Activated naive CD8-positive, alpha-beta T cell treated with anti-CD3 and anti-CD28 coated beads, Interleukin-2, amount 50 U/mL, for 24 hours (primary cell): Measurements from ENCODE around the gene C15orf61.

Source experiments
- ATAC-seq: fragments of 150-1000 bp; cut with Tn5 transposase; one replicate; pipeline ENCODE4 v1.10.0; 2021
- DNase-seq: peaks from one replicate; pipeline ENCODE4 v3.0.0; 2021
- H3K27ac Mint-ChIP-seq: one replicate; pipeline ENCODE4 v1.8.0; 2021; ENCODE audit warnings: mild to moderate bottlenecking, mixed read lengths
- H3K27me3 Mint-ChIP-seq: one replicate; pipeline ENCODE4 v1.8.0; 2021; ENCODE audit warnings: mixed read lengths
- H3K36me3 Mint-ChIP-seq: one replicate; pipeline ENCODE4 v1.8.0; 2021; ENCODE audit warnings: low read depth, mixed read lengths
- H3K4me1 Mint-ChIP-seq: one replicate; pipeline ENCODE4 v1.8.0; 2021; ENCODE audit warnings: mixed read lengths
- H3K4me3 Mint-ChIP-seq: one replicate; pipeline ENCODE4 v1.8.0; 2021; ENCODE audit warnings: mild to moderate bottlenecking, moderate library complexity, mixed read lengths
- H3K9me3 Mint-ChIP-seq: one replicate; pipeline ENCODE4 v1.8.0; 2021; ENCODE audit warnings: mixed read lengths

Gene C15orf61

GRCh38 chr15:67531379-67531914 is 10.5 kb downstream of the C15orf61 start:
- Mint-ChIP-seq H3K27ac (no peak overlapping the region), H3K4me3 (no peak overlapping the region), H3K9me3 (no peaks in the 10 kb centered on the region), H3K4me1 (peaks cover 15% of the 10 kb centered on the region), H3K36me3 (peaks cover 4% of the 10 kb centered on the region), H3K27me3 (peaks cover 2% of the 10 kb centered on the region)
- peak; percentile 65 for ATAC-seq
- DNase-seq = no peak

DNA sequence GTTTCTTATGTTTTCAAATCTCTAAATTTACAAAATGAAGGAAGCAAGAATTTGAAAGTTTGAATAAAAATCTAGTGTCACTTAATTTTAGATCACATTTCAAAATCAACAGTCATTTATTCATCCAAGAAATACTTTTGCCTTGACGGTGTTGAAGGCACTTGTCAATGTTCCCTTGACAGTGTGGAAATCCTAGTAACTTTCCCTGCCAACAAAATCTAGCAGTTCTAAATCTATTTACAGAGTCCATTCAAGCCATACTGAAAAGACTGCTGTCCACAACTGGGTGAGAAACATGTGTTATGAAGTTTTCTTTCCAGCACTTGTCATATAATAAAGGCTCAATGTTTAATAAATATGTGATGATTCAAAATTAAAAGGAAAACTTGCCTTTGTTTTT is 12.9 kb downstream of the C15orf61 start:
- H3K4me3 Mint-ChIP-seq = no peak overlapping the region
- DNase-seq (no peak), ATAC-seq (no peak)
- no peaks in the 10 kb centered on the region for H3K9me3 Mint-ChIP-seq
- H3K36me3 Mint-ChIP-seq = peaks cover 4% of the 10 kb centered on the region
- H3K27me3 Mint-ChIP-seq = peaks cover 2% of the 10 kb centered on the region
- no peak overlapping the region for H3K27ac Mint-ChIP-seq
- peaks cover 18% of the 10 kb centered on the region for H3K4me1 Mint-ChIP-seq

- peaks cover 2% of the 10 kb centered on the region for H3K27me3 Mint-ChIP-seq
- ATAC-seq (no peak), DNase-seq (no peak)
- H3K4me1 Mint-ChIP-seq = peaks cover 23% of the 10 kb centered on the region
- H3K36me3 Mint-ChIP-seq = peaks cover 4% of the 10 kb centered on the region
- no peaks in the 10 kb centered on the region for H3K9me3 Mint-ChIP-seq
- no peak overlapping the region for H3K27ac Mint-ChIP-seq
- no peak overlapping the region for H3K4me3 Mint-ChIP-seq
These were observed 13.4 kb downstream of the C15orf61 start for GRCh38 chr15:67534360-67534759.

GRCh38 chr15:67537771-67538170 is 16.8 kb downstream of the C15orf61 start:
- Mint-ChIP-seq H3K4me1 (peaks cover 32% of the 10 kb centered on the region), H3K27ac (no peak overlapping the region), H3K27me3 (peaks cover 2% of the 10 kb centered on the region), H3K36me3 (no peaks in the 10 kb centered on the region), H3K4me3 (no peak overlapping the region), H3K9me3 (no peaks in the 10 kb centered on the region)
- ATAC-seq = no peak
- no peak for DNase-seq

DNA sequence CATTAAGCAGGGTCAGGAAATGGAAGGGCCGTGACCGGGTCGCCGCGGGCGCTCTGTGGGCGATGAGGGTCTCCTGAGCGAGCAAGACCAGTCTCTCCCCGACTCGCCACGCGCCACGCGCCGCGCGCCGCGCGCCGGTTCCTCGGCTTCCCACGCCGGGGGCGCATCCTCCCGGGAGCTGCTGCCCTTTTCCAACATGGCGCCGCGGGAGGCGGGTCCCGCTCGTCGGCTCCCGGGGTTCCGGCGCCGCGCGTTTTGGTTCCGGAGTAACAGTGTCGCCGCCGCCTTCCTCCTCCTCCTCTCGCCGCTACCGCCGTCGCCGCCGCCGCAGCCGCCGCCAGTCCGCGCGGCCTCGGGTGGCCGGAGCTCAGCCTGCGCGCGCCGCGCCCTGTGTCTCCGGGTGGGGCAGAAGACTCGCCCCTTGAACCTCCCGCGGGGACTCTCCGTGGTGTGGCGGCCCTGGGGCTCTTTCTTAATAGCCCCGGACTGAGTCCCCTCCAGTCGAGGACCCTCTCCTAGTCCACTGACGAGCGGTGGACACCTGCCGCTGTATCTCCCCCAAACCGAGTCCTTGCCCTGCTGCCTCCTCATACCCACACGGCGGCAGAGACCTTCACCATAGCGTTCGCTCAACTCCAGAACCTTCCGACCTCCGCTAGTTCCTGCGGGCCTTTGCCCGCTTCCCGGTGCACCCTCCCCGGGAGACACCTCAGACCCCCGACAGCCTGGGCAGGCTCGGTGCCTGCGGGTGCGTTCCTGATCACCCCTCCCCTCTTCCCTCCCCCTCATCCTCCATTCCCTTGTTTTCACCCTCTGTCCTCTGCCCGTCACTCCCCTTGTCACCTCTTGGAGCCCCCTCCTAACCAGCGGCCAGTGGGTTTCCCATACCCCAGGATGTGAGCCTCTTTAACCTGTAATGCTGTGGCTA is 21.8 kb downstream of the C15orf61 start, which contains the start of gene MAP2K5:
Gene MAP2K5, plus strand, starts transcription at position 284 of the 928 bp plus-strand sequence. Its CDS starts 633 bp downstream, at position 917.
- Mint-ChIP-seq H3K4me1 (peaks cover 49% of the 10 kb centered on the region), H3K36me3 (peaks cover 3% of the 10 kb centered on the region), H3K27me3 (no peaks in the 10 kb centered on the region), H3K9me3 (no peaks in the 10 kb centered on the region), H3K4me3 (peak within 1 kb of the TSS; percentile 96), H3K27ac (peak within 1 kb of the TSS; percentile 96)
- DNase-seq (peak; percentile 88), ATAC-seq (peak; percentile 76)

DNA sequence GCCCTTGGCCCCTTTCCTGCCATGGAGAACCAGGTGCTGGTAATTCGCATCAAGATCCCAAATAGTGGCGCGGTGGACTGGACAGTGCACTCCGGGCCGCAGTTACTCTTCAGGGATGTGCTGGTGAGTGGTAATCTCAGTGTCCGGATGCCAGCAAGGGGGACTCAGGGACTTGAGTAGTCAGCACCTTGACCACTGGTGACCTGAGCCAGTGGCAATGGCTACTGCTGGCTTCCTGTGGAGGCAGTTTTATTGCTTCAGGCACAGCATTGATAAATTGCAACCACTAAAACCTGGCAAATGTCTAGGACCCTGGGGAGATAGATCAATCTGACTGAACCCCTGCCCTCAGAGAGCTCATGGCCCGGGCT is 22.4 kb downstream of the C15orf61 start:
- peak overlapping the region; percentile 88 for H3K27ac Mint-ChIP-seq

GRCh38 chr15:67544475-67544874 is 23.5 kb downstream of the C15orf61 start:
- peaks cover 50% of the 10 kb centered on the region for H3K4me1 Mint-ChIP-seq
- no peaks in the 10 kb centered on the region for H3K27me3 Mint-ChIP-seq
- ATAC-seq (no peak), DNase-seq (no peak)
- peaks cover 3% of the 10 kb centered on the region for H3K36me3 Mint-ChIP-seq
- peak overlapping the region; percentile 96 for H3K4me3 Mint-ChIP-seq
- H3K27ac Mint-ChIP-seq = no peak overlapping the region
- H3K9me3 Mint-ChIP-seq = no peaks in the 10 kb centered on the region

More for the DNA sequence above, 22.4 kb downstream of the C15orf61 start:
- H3K27me3 Mint-ChIP-seq = no peaks in the 10 kb centered on the region
- no peaks in the 10 kb centered on the region for H3K9me3 Mint-ChIP-seq
- peaks cover 3% of the 10 kb centered on the region for H3K36me3 Mint-ChIP-seq
- H3K4me1 Mint-ChIP-seq = peaks cover 51% of the 10 kb centered on the region
- peak overlapping the region; percentile 96 for H3K4me3 Mint-ChIP-seq
- no peak for ATAC-seq
- no peak for DNase-seq

DNA sequence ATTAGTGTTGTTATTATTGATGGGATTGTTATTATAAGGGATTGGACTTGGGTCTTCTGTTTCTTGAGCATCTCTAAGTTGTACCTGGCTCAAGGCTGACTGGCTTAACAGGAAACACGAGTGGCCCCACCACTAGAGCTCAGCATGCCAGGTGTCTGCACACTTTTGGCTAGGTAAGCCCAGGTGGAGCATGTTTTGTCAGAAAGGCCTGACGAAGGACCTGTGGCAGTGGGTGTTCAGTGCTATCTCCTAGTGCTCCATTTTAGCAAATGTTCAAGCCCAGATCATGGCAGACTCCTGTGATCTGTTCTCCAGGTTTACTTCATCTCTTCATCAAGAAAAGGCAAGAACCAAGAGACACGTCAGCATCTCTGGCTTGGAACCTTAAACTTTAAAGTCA is 24.9 kb downstream of the C15orf61 start:
- H3K4me3 Mint-ChIP-seq = no peak overlapping the region
- DNase-seq = no peak
- H3K9me3 Mint-ChIP-seq = no peaks in the 10 kb centered on the region
- no peaks in the 10 kb centered on the region for H3K27me3 Mint-ChIP-seq
- H3K27ac Mint-ChIP-seq = no peak overlapping the region
- no peak for ATAC-seq
- H3K4me1 Mint-ChIP-seq = peaks cover 38% of the 10 kb centered on the region
- H3K36me3 Mint-ChIP-seq = peaks cover 9% of the 10 kb centered on the region

GRCh38 chr15:67547064-67547463 is 26.1 kb downstream of the C15orf61 start:
- ATAC-seq (no peak), DNase-seq (no peak)
- Mint-ChIP-seq H3K4me3 (no peak overlapping the region), H3K27me3 (no peaks in the 10 kb centered on the region), H3K36me3 (peaks cover 9% of the 10 kb centered on the region), H3K9me3 (no peaks in the 10 kb centered on the region), H3K27ac (no peak overlapping the region), H3K4me1 (peaks cover 32% of the 10 kb centered on the region)

DNA sequence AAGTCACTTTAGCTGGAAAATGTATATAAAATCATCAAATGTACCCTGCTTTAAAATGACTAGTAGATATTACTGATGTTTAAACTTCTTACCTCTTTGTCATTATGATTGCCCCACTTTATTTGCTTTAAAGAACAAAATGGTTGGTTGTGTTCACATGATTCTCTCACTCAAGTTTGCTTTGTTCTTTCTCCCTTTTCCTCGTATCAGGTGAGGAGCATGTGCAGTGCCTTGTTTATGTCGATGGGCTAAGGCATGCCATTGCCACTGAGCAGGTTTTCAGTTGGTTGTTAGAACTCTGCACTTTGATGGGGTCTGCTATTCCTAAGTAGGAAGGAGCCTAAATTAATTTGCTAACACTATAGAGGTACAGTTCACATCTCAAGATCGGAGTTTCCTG is 26.9 kb downstream of the C15orf61 start:
- no peak for ATAC-seq
- no peak for DNase-seq
- H3K4me3 Mint-ChIP-seq = no peak overlapping the region
- no peaks in the 10 kb centered on the region for H3K27me3 Mint-ChIP-seq
- H3K36me3 Mint-ChIP-seq = peaks cover 9% of the 10 kb centered on the region
- peaks cover 32% of the 10 kb centered on the region for H3K4me1 Mint-ChIP-seq
- H3K9me3 Mint-ChIP-seq = no peaks in the 10 kb centered on the region
- H3K27ac Mint-ChIP-seq = no peak overlapping the region

- peaks cover 30% of the 10 kb centered on the region for H3K4me1 Mint-ChIP-seq
- H3K27ac Mint-ChIP-seq = no peak overlapping the region
- H3K27me3 Mint-ChIP-seq = no peaks in the 10 kb centered on the region
- no peak overlapping the region for H3K4me3 Mint-ChIP-seq
- peaks cover 11% of the 10 kb centered on the region for H3K36me3 Mint-ChIP-seq
- no peak for DNase-seq
- no peak for ATAC-seq
- no peaks in the 10 kb centered on the region for H3K9me3 Mint-ChIP-seq
These were observed 27.4 kb downstream of the C15orf61 start for GRCh38 chr15:67548236-67548852.

DNA sequence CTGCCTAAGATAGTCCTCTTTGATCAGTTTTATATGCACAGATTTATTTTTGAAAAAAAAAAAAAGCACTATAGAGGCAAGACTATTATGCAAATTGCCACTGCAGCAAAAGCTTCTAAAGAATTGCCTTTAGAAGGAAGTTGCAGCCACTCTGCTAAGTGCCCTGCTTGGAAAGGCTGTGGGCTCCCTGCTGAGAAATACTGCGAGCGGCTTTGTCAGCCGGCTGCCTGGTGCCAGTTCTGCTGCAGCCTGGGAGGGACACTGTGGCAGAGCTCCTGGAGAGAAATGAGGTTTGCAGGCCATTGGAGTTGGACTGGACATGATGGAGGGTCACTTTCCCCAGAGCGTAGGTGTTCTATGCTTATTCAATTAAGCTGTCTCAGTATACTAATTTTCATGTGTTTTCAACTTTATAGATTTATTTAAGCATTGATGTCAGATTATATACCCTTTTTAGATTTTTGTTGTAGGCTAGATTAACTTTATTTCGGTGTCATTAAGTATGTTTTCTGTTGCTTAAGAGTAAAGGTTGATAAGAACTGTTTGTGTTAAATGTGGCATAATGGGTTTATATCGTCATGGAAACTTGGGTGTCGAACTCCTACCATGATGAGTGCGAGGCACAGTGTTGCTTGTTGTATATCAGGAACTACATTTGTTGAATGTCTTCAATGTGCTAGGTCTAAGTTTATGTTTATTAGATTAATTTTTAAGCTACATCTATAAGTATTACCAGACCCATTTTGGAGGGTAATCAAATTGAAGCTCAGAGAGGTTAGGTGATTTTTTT is 28.1 kb downstream of the C15orf61 start:
- DNase-seq (no peak), ATAC-seq (no peak)
- Mint-ChIP-seq H3K27me3 (no peaks in the 10 kb centered on the region), H3K9me3 (no peaks in the 10 kb centered on the region), H3K36me3 (peaks cover 11% of the 10 kb centered on the region), H3K4me1 (peaks cover 23% of the 10 kb centered on the region), H3K27ac (no peak overlapping the region), H3K4me3 (no peak overlapping the region)

DNA sequence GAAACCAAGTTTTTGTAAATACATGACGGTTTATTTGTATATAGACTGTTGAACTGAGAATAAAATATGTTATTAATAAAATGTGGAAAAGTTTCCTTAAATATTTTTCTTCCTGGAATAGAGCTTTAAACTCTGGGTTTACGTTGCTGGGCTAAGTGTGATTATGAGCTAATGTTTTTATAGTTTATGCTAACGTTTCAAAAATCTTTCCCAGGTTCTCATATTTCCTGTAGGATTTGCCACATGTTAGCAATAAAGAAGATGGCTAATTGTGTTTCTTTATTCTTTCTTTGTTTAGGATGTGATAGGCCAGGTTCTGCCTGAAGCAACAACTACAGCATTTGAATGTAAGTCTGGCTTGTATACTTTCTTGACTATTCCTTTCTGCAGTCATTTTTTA is 28.8 kb downstream of the C15orf61 start:
- Mint-ChIP-seq H3K9me3 (no peaks in the 10 kb centered on the region), H3K4me3 (no peak overlapping the region), H3K27ac (no peak overlapping the region), H3K27me3 (no peaks in the 10 kb centered on the region), H3K4me1 (peaks cover 17% of the 10 kb centered on the region), H3K36me3 (peaks cover 16% of the 10 kb centered on the region)
- DNase-seq (no peak), ATAC-seq (no peak)

- Mint-ChIP-seq H3K4me3 (no peak overlapping the region), H3K4me1 (peaks cover 17% of the 10 kb centered on the region), H3K36me3 (peaks cover 19% of the 10 kb centered on the region), H3K27ac (no peak overlapping the region), H3K27me3 (no peaks in the 10 kb centered on the region), H3K9me3 (no peaks in the 10 kb centered on the region)
- ATAC-seq (no peak), DNase-seq (no peak)
These were observed 29.6 kb downstream of the C15orf61 start for GRCh38 chr15:67550522-67550921.
